ENCODE measurements around the gene MAD2L1.

GRCh38 chr4:120010646-120011045 lies 56.0 kb downstream of the MAD2L1 start:
- TF ChIP-seq TAF1 (IDR thresholded peaks at IDR 0.05; ENCODE audit: borderline replicate concordance, low read depth, low read length) (no peak), POLR2A (IDR thresholded peaks at IDR 0.05; ENCODE audit: low read depth, low read length) (no peak), POLR2AphosphoS5 (IDR thresholded peaks at IDR 0.05; ENCODE audit: low read depth, low read length) (no peak)
